ENCODE data around the gene CDK6. TPM values are rescaled to one million over a fixed set of nuclear protein-coding genes. Genes with fewer than 3 reads are reported as not detected.
A peak's percentile ranks its signal among the peaks of the same experiment; 100 is the strongest.

Gene CDK6
- polyA plus RNA-seq, 1 donor = 45.7 TPM

DNA sequence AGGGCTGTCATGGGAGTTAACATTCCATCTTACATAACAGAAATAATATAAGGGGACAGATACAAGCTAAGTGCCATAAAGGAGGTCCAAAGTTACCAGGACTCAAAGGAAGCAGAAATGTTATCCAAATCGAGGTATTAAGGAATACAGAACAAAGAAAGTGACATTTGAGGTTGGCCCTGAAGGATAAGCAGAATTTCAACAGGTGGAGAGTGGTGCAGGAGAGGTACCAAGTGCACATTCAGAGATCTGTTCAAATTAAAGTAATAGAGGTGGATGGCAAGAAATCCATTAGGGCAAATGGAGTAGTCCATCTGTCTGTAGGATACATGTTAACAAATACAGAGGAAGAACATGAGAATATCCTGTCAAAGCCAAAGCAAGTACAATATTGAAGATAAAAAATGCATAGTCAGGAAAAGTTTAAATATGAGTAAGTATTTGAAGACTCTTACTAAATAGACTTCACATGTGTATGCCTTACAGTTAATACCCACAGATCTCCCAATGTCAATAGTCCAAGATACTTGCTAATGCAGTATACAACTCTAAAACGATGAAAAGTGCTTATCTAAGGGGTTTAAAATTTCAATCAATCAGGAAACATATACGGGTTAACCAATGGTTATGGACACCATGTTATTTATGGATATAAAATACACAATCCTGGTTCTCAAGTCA, 10.0 kb downstream of the CDK6 start:
- DNase-seq = no peak

DNA sequence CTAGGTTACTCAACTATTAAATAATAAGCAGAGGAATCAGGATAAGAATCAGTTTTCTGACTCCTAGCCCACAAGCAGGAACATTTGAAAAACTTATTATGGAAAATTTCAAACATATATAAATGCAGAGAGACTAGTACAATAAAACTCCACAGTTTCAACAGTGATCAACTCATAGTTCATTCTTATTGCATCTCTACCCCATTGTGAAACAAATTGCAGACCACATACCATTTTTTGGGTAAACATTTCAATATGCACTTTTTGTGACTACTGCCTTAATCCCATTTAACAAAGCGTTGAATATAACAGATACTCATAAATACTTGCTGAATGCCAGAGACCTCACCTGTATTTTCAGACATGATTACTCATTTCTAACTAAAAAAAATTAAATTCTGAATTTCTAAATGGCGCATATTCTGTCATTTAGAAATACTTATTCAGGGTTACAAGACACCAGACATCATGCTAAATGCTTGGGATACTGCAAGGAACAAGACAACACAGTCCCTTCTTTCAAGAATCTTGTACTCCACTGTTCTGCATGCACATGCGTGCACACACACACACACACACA, 11.4 kb downstream of the CDK6 start:
- no peak for DNase-seq

DNA sequence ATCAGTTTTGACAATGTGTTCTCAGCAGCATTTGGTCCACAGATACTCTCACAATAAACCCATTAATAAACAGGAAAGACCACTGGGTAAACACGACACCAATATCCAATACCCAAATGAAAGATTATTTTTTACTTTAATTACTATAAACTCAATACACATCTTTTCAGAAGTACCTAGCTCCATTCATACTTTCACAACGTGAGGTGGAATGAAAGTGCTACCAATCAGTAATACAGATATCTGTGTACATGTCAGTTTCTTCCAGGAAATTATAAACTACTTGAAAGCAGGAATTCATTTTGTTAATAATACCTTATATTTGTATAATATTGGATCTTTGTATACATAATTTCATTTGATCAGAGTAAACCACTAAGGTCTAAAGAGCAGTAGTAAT, 11.9 kb downstream of the CDK6 start:
- no peak for DNase-seq

DNA sequence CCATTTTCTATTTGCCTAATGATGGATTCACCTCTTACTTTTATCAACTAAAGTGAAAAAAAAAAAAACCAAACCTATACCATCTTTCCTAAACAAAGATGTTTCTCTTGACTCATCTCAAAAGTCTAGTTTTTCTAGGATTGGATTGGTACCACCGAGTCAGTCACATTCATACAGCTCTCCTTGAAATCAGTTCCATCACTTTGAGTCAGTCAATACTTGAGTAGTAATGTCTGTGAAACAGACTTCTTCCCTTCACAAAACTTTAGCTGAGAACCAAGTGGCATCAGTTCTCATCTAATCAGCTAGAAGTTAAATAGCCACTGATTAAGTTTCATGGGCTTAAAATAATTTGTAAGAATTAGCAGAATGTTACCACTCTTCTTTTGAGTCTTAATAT, 13.3 kb downstream of the CDK6 start:
- DNase-seq = no peak

DNA sequence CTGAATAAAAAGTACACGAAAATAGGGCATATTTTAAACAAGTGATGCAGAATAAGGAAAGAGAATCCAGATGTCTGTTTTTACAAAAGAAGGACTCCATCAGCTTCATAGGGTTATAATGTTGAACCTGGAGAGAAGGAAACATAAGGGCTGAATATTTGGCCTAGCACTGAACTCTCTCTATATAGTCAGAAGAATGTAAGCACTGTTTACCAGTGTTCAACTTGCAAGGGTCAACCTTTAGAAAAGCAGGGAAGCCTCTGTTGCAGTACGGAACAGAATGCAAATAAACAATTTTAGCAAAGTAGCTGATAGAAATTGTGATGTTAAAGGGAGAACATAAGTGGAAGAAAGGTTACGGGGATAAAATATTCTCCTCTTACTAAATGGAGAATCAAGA, 16.2 kb downstream of the CDK6 start:
- no peak for DNase-seq

DNA sequence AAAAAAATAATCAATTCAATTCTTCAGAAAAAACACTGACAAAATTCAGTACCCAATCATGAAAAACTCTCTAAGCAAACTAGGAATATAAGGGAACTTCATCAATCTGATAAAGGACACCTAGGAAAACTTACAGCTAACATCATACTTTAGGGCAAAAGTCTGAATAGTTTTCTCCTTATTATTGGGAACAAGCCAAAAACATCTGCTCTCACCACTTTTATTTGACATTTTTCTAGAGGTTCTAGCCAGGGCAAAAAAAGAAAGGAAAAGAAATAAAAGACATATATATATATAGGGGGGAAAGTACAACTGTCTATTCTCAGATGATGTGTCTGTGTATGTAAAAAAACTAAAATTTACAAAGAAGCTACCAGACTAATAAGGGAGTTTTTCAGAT, 19.0 kb downstream of the CDK6 start:
- DNase-seq = no peak

DNA sequence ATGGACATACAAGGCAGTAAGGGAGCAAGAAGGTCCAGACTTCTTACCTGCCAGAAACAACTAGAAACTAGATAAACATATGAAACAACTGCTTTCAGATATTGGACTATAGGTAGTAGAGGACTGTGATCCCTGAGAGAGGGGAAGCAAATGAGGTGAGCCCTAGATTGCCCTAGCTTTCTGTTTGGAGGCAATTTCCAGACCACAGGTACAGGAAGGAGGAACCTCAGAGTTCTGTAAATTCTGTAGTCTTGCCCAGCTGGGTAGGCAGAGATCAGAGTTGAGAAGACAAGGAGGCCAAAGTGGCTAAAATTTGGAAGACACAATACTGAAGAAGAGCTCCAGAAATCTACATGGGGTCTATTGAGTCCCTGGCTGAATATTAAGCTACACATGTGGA, 21.0 kb downstream of the CDK6 start:
- no peak for DNase-seq

DNA sequence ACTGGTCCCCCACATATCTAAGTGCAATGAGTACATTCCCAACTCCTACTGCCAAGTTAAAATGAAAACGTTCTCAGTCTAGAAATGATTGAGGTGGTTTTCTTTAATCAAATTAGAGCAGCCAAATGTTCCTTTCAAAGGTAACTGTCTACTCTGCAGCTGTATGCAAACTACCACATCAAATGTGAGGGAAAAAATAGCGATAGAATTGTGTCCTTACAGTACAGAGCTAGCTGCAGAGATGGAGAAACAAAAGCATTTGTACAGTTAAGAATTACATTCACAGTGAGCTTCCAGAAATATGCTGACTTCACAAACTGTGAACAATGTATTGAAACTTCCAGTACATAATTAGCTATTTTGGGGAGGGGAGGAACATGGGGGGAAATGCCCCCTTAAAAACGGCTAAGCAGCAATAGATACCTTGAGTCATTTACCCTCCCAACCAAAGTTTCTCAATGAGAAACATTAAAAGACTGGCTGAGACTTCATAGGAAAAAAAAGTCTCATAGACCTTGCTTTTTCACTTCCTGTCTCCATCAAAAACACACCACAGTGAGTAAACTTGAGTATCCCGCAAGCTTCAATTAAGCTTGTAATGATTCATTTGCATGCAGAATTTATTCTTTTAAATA, 22.9 kb downstream of the CDK6 start:
- DNase-seq = no peak

DNA sequence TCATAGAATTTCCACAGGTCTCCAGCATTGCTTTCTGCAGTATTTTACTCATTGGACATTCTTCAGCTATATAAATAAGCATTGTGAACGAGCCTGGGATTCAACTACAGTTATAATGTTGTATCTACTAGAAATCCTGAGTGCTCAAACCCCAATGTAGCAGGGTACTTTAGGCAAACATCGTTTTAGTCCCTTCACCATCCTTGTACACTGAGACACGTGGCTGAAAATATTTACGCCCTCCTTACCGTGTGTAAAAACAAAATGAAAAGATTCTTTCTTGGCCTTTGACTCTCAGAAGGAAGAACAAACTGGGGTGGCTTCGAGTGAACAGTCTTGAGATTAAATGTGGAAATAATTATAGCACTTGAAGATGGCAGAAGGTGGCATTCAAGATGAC, 25.2 kb downstream of the CDK6 start:
- DNase-seq = no peak

DNA sequence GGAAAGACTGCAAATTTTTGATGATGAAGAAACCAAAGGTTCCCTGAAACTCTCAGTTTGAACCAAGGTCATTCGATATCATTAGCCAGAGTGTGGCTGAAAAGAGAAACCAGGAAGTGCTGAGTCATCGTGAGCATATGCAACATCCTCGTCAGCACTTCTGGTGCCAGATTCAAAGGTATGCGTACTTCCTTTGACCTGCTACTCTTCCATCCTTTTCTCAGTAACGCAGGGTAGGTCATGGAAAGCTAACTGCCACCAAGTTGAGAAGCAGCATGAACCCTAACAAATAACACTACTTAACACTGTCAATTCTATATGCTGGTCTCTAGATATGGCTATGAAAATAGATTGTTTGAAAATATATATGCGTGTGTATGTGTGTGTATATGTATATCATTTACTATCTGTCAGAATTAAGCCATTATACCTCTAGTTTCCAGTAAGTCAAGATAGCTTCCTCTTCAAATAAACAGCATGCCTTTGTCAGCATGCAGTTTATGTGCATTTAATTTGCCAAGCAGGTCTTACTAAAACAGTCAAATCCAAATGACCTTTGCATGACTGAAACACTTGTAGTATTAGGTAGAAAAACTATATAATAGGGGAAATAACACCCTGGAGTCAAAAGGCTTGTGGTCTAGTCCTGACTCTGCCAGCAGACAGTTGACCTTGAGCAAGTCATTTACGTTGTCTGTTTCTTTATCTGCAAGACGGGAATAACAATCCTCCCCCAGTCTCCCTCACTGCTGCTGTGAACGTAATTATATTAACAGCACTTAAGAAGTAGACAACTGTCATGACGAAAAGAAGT, 26.4 kb downstream of the CDK6 start:
- DNase-seq = peak; percentile 71

DNA sequence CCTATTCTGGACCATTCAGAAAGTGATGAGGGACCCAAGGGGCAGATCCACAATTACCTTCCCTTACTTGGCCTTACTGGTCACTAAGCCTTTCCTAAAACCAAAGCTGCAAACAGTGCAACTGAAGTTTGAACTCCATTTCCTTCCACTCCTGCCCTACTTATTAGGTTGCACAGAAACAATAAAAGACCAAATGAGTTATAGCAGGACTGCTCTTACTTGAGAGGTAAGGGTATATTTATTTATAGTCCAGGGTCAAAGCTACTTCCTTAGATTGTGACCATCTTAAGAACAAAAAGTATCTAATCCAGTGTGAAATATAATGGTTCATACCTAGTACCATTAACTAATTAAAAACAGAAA, 27.0 kb downstream of the CDK6 start:
- no peak for DNase-seq

DNA sequence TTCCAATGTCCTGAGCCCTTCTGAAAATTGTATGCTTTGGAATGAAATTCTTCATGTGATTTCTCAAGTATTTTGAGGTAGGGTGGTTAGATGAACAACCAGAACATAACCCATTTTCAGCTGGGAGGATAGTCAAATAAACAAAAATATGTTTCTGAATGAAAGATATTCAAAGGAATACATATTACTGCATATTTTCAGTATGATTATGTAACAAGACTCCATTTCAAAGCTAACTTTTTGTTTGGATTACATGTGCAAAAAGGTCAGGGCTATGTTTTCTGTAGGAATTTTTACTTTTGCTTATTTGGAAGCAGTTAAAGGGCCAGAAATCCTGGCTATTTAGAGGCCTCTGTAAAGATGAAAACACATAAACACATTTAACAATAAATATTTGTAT, 27.7 kb downstream of the CDK6 start:
- no peak for DNase-seq

DNA sequence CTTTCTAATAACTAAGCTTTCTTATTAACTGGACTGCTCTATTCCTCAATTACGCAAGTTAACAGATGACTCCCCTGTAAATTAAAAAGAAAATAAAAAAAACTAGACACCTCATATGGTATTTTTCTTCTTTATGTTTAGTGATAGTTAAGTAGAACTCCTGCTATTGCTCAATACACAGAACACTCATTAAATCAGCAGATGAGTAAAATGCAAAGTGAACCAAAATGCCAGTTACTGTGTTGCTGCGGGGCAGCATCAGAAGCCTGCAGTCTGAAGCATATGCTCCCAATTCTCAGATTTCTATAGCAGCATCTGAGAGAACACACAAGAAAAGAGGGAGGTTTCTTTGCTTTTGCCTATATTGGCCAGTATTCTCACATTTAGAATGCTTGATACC, 28.4 kb downstream of the CDK6 start:
- no peak for DNase-seq

DNA sequence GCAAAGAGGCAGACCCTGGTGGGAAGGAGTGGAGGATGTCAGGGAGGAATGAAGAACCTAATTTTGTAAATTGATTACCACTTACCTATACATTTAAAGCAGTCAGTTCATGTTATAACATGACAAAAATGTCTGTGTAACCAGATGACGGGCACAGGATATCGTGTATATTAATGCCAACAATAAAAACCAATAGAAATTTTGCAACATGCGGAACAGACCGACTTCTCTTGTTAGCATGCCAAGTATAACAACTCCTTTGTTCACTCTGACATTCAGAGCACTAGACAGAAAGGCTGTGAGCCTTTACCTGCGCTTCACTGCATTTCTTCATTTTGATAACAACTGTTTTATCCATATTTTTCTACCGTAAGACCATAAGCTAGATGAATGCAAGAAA, 29.9 kb downstream of the CDK6 start:
- no peak for DNase-seq

DNA sequence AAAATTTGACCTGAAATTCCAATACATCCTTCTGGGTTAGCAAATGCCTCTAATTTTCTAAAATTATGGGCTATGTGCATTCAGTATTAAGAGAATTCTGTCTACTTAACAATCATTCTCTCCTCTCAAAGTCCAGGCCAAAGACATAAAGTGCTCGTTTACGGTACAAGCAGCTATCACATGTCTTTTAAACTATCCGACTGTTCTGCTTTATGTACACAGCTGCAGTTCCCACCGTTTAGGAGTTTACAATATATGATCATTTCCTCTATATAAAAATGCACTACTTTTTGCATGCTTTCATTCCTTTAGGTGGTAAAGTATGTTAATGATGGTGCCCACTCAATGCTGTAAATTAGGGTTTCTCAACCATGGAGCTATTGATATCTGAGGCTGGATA, 34.0 kb downstream of the CDK6 start:
- no peak for DNase-seq

DNA sequence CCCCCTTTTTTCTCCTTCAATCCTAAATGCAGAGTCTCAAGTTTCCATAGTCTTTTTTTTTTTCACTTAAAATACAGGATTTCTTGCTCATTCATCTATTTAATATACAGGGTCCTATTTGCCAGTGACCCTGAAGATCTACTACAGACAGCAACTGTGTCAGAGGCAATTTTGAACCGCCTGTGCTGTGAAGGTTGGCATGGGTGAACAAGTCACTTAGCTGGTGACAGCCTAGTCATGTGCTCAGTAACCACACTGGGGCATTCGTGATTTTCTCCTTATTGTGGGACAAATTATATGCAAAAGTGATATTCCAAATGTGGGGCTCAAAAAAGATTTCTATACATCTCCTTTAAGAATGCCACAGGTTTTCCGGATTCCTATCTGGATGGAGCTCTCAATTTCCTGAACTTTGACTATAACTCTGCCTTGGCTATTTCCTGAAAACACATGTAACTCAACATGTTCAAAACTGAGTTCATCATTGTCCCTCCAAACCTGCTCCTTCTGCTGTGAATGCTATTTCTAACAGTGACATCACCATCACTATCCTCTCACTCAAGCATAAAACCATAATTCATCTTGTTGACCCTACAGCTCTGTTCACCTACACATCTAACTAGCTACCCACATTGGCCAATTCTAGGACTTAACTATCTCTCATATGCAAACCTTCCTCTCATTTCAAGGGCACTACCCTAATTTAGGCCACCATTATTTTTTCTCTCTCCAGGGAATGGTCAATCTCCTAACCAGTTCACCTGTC, 36.7 kb downstream of the CDK6 start:
- DNase-seq = no peak

DNA sequence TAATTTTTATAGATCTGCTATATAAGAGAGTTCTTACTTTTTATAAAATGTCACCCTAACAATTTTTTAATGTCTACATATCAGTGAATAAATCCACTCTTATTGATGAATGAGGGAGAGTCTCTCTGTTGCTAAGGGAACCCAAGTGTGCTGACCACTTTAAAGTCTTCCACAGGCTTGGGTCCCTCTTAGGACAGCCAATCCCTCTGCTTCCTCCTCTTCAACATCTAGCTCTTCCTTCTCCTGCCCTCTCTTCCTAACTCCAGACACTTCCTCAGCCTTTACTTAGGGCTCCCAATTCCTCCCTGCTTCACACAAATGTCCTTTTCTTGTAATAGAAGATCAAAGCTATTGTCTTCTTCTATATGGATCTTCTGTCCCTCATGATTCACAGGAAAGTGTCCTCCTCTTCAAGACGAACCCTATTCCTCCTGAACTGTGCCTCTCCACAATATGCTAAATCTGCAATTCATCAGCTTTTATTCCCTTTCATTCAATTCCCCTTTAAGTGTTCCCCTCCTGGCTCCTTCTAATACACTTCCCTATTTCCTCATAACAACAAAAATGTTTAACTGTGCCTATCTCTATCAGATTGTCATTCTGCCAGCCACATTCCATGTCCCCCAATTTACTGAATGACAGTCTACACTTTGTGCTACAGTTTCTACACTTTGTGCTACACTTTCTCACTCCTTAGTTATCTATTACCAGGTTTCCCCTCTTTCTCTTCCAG, 37.7 kb downstream of the CDK6 start:
- no peak for DNase-seq

DNA sequence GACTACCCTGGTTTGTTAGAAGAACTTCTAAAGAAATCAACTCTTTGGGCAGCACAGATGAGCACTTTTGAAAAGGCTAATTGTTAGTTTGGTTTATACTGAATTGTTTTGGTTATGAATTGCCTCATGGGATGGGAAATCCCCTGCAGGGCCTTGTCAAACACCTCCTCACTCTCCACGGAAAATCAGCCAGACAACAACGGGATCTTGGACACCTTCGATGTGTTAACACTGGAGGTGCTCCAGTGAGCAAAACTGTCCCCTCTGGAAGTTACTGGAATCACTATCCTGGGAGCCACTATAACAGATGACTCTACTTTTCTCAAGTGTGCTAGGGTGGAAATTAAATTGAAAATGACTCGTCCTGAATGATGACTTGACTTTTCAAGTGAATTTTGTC, 38.7 kb downstream of the CDK6 start:
- DNase-seq = no peak

DNA sequence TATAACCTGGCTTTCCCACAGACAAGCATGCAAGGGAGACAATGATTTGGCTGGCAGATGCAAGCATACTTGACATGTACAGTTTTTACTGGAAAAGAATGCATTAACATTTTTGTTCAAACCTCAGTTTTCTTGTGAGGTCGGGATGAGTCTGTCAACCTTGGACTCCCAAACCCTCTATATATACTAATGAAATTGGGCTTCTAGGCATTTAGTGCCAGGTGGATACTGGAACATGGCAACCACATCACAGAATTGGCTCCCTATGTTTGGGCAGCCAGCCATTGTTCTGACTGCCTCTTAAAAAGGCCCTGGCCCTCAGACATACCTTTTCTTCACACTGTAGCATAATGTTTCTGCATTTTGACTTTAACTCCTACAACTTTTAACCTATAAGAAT, 39.1 kb downstream of the CDK6 start:
- no peak for DNase-seq

DNA sequence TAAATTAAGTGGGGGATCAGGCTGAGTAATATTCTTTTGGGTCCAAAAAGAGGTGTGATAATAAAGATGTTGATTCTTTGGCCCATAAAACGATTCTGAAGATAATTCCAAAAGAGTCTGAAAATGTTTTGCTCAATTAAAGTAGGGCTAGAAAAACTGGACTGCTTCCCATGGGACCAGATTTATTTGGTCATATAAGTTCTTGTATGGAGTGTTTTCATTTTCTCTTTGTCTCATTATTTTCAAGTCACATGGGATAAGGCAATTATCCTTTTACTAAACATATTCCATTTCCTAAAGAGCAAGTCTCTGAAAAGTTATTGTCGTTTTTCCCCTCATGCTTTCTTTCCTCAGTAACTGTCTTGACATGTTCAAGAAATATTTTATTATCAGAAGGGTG, 41.5 kb downstream of the CDK6 start:
- no peak for DNase-seq

DNA sequence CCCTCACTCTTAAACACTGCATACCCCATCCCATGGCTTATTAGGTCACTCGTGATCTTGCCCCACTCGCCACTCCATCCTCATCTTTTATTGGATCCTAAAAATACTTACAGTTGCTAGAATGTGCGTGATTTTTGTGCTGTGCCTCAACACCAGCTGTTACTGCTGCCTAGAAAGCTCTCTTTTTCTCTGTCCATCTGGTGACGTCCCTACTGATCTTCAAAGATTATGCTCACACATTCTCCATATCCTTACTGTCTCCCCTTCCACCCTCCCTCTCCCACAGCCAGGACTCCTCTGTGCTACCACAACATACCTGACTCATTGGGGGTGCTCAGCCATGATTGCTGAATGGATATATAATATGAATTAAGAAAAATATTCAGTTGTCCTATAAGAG, 42.0 kb downstream of the CDK6 start:
- DNase-seq = no peak

DNA sequence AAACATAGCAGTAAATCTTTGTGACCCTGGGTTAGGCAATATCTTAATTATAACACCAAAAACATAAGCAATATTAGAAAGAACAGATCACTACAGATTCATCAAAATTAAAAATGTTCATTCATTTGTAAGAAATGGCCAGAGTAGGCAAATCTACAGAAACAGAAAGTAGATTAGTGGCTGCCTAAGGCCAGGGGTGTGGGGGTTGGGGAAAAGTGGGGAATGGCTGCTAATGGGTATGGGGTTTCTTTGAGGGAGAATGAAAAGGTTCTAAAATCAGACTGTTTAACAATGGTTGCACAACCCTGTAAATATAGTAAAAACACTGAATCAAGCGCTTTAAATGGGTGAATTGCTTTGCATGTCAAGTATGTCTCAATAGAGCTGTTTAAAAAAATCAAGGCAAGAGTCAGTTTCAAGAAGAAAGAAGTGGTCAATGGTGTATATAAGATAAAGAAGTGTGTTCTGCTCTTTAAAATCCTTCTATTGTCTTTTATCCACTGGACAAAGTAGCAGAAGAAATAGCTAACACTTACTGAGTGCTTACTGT, 42.6 kb downstream of the CDK6 start:
- DNase-seq = no peak

Data from hindlimb muscle (tissue), 1 donor.